HG03520 (cell line): ENCODE results near the gene RPS14.
"Not testable (repeated sequence)": the region's sequence is repeated elsewhere in the genome, so short reads cannot be mapped to it uniquely, and the experiment has no call there.

ENCODE experiments used
- ATAC-seq: cut with Tn5 transposase; IDR thresholded peaks from one replicate; pipeline ENCODE4 v1.9.1; 2021; ENCODE audit warnings: mild to moderate bottlenecking, moderate library complexity; ENCODE audit not compliant: unreplicated experiment

The RPS14 gene

GRCh38 chr5:150419630-150420270, 29.8 kb downstream of the RPS14 start:
- no peak for ATAC-seq

GRCh38 chr5:150413902-150414790, 35.4 kb downstream of the RPS14 start:
- not testable (repeated sequence) for ATAC-seq

GRCh38 chr5:150413176-150413901, 36.2 kb downstream of the RPS14 start:
- ATAC-seq: no peak

GRCh38 chr5:150412319-150413175, 37.0 kb downstream of the RPS14 start, which contains the start of gene CD74:
TSS of gene CD74 (minus strand) at chr5:150412910. CDS start at chr5:150412749, 161 bp downstream.
- ATAC-seq: peak; percentile 61

GRCh38 chr5:150411245-150411979, 38.1 kb downstream of the RPS14 start:
- no peak for ATAC-seq

GRCh38 chr5:150410524-150411244, 38.9 kb downstream of the RPS14 start:
- no peak for ATAC-seq

- ATAC-seq: peak; percentile 23
Observed at GRCh38 chr5:150409638-150410523, 39.7 kb downstream of the RPS14 start.

- ATAC-seq: no peak
Observed at GRCh38 chr5:150408231-150408943, 41.2 kb downstream of the RPS14 start.

- no peak for ATAC-seq
Observed at GRCh38 chr5:150407096-150407720, 42.3 kb downstream of the RPS14 start.

- ATAC-seq: no peak
Observed at GRCh38 chr5:150406723-150407095, 42.8 kb downstream of the RPS14 start.

- ATAC-seq: no peak
Observed at GRCh38 chr5:150406103-150406722, 43.3 kb downstream of the RPS14 start.

GRCh38 chr5:150404941-150405816, 44.4 kb downstream of the RPS14 start:
- ATAC-seq: no peak

GRCh38 chr5:150404535-150404934, 45.0 kb downstream of the RPS14 start:
- ATAC-seq: no peak

GRCh38 chr5:150404121-150404520, 45.4 kb downstream of the RPS14 start:
- ATAC-seq: no peak

GRCh38 chr5:150402901-150403342, 46.6 kb downstream of the RPS14 start:
- ATAC-seq: no peak
